ENCODE results near the gene LRRC25. TPM values are rescaled to one million over a fixed set of nuclear protein-coding genes. Genes with fewer than 3 reads are reported as not detected.
"Not testable (repeated sequence)": the region's sequence is repeated elsewhere in the genome, so short reads cannot be mapped to it uniquely, and the experiment has no call there.

Gene LRRC25
- total and polyA plus RNA-seq, 2 donors (not counting 1 experiment from before 2014, with no cell fraction given) = 0.10 to 1.2 TPM

DNA sequence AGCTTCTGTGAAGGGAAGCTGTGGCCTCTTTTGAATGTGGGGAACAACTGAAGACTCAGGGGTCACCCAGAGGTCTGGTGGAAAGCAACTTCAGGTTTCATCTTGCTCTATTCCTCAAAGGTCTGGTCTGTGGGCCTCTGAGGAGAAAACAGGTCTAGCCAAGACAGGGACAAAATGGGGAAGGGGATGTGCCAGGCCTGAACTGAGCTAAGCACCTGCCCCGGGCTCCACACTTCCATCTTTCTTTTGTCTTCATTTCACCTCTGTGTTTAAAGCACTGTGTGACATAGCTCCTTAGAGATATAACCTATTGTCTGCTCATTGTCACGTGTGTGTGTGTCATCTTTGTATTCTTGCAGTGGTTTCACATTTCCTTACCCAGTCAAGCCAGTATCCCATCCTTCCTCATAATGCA lies 31.4 kb downstream of the LRRC25 start:
- H2AFZ ChIP-seq (ENCODE audit: low read length) = no peak overlapping the region
- H3K9ac ChIP-seq (ENCODE audit: insufficient read depth, low read length) = no peak overlapping the region
- no peak overlapping the region for H3K4me3 ChIP-seq (replicated peaks in 1 of 4; ENCODE audit: control extremely low read depth in 1 of 4, insufficient read depth in 1 of 4, low read depth in 3 of 4, low read length in 4 of 4)
- no peak overlapping the region for H3K4me2 ChIP-seq (ENCODE audit: extremely low read depth, insufficient read depth, low read length)
- H3K4me1 ChIP-seq (ENCODE audit: control insufficient read depth, extremely low read depth, insufficient read depth, low read length) = peaks cover 12% of the 10 kb centered on the region
- H3K9me3 ChIP-seq (ENCODE audit: control insufficient read depth, insufficient read depth, low read depth, low read length) = no peaks in the 10 kb centered on the region
- no peaks in the 10 kb centered on the region for H3K79me2 ChIP-seq (ENCODE audit: control insufficient read depth, insufficient read depth, low read length)
- peak overlapping the region; percentile 99 for H3K27ac ChIP-seq (ENCODE audit: insufficient read depth, low read length)
- H3K36me3 ChIP-seq (ENCODE audit: control insufficient read depth, insufficient read depth, low read length) = no peaks in the 10 kb centered on the region
- no peak for DNase-seq (ENCODE audit: low read depth in 2 of 2)
- TF ChIP-seq, protein P1, sequence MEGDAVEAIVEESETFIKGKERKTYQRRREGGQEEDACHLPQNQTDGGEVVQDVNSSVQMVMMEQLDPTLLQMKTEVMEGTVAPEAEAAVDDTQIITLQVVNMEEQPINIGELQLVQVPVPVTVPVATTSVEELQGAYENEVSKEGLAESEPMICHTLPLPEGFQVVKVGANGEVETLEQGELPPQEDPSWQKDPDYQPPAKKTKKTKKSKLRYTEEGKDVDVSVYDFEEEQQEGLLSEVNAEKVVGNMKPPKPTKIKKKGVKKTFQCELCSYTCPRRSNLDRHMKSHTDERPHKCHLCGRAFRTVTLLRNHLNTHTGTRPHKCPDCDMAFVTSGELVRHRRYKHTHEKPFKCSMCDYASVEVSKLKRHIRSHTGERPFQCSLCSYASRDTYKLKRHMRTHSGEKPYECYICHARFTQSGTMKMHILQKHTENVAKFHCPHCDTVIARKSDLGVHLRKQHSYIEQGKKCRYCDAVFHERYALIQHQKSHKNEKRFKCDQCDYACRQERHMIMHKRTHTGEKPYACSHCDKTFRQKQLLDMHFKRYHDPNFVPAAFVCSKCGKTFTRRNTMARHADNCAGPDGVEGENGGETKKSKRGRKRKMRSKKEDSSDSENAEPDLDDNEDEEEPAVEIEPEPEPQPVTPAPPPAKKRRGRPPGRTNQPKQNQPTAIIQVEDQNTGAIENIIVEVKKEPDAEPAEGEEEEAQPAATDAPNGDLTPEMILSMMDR (conservative IDR thresholded peaks at IDR 0.05 in 1 of 2, IDR thresholded peaks at IDR 0.05 in 1 of 2; ENCODE audit: low read depth in 1 of 2, low read length in 2 of 2) = no peak
- no peak for TF ChIP-seq EZH2 (IDR thresholded peaks at IDR 0.05; ENCODE audit: low read length, missing control alignments)
- no peaks in the 10 kb centered on the region for H4K20me1 ChIP-seq (ENCODE audit: control insufficient read depth, extremely low read depth, insufficient read depth, low read length)
- no peaks in the 10 kb centered on the region for H3K27me3 ChIP-seq (ENCODE audit: control insufficient read depth, insufficient read depth, low read length)

- Histone ChIP-seq H3K79me2 (ENCODE audit: control insufficient read depth, insufficient read depth, low read length) (no peaks in the 10 kb centered on the region), H3K4me1 (ENCODE audit: control insufficient read depth, extremely low read depth, insufficient read depth, low read length) (peaks cover 12% of the 10 kb centered on the region), H3K27me3 (ENCODE audit: control insufficient read depth, insufficient read depth, low read length) (no peaks in the 10 kb centered on the region), H3K27ac (ENCODE audit: insufficient read depth, low read length) (peak overlapping the region; percentile 99), H3K4me3 (replicated peaks in 1 of 4; ENCODE audit: control extremely low read depth in 1 of 4, insufficient read depth in 1 of 4, low read depth in 3 of 4, low read length in 4 of 4) (no peak overlapping the region), H2AFZ (ENCODE audit: low read length) (no peak overlapping the region), H4K20me1 (ENCODE audit: control insufficient read depth, extremely low read depth, insufficient read depth, low read length) (no peaks in the 10 kb centered on the region), H3K9me3 (ENCODE audit: control insufficient read depth, insufficient read depth, low read depth, low read length) (no peaks in the 10 kb centered on the region), H3K36me3 (ENCODE audit: control insufficient read depth, insufficient read depth, low read length) (no peaks in the 10 kb centered on the region), H3K4me2 (ENCODE audit: extremely low read depth, insufficient read depth, low read length) (peak overlapping the region; percentile 21), H3K9ac (ENCODE audit: insufficient read depth, low read length) (peak overlapping the region; percentile 72)
- TF ChIP-seq EZH2 (IDR thresholded peaks at IDR 0.05; ENCODE audit: low read length, missing control alignments) = no peak
- TF ChIP-seq, protein P1 (conservative IDR thresholded peaks at IDR 0.05 in 1 of 2, IDR thresholded peaks at IDR 0.05 in 1 of 2; ENCODE audit: low read depth in 1 of 2, low read length in 2 of 2) = no peak
- DNase-seq (ENCODE audit: low read depth in 2 of 2) = peak; percentile 100
Measured at GRCh38 chr19:18364826-18365528, 32.4 kb downstream of the LRRC25 start.

DNA sequence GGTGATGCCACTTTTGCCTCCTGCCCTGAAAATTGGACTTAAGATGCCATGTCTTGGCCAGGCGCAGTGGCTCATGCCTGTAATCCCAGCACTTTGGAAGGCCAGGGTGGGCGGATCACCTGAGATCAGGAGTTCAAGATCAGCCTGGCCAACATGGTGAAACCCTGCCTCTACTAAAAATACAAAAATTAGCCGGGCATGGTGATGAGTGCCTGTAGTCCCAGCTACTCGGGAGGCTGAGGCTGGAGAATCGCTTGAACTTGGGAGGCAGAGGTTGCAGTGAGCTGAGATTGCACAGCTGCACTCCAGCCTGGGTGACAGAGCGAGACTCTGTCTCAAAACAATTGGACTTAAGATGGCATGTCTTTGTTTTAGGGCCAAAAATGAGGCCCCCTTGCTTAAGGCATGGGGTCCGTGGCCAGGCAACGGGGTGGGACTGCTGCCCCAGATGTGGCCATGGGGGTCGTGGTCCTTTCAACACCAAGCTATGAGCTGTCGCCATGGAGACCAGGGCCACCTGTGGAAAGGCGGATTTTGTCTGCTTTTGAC lies 33.1 kb downstream of the LRRC25 start:
- H3K36me3 ChIP-seq (ENCODE audit: control insufficient read depth, insufficient read depth, low read length); H4K20me1 ChIP-seq (ENCODE audit: control insufficient read depth, extremely low read depth, insufficient read depth, low read length); H2AFZ ChIP-seq (ENCODE audit: low read length); H3K79me2 ChIP-seq (ENCODE audit: control insufficient read depth, insufficient read depth, low read length); H3K4me2 ChIP-seq (ENCODE audit: extremely low read depth, insufficient read depth, low read length); H3K4me3 ChIP-seq (replicated peaks in 1 of 4; ENCODE audit: control extremely low read depth in 1 of 4, insufficient read depth in 1 of 4, low read depth in 3 of 4, low read length in 4 of 4); H3K27me3 ChIP-seq (ENCODE audit: control insufficient read depth, insufficient read depth, low read length); DNase-seq (ENCODE audit: low read depth in 2 of 2); H3K9me3 ChIP-seq (ENCODE audit: control insufficient read depth, insufficient read depth, low read depth, low read length): not testable (repeated sequence)
- Histone ChIP-seq H3K4me1 (ENCODE audit: control insufficient read depth, extremely low read depth, insufficient read depth, low read length) (peaks cover 12% of the 10 kb centered on the region), H3K27ac (ENCODE audit: insufficient read depth, low read length) (peak overlapping the region; percentile 99), H3K9ac (ENCODE audit: insufficient read depth, low read length) (peak overlapping the region; percentile 72)
